ENCODE results near the gene RAET1E.
"Not testable (repeated sequence)": the region's sequence is repeated elsewhere in the genome, so short reads cannot be mapped to it uniquely, and the experiment has no call there.

Gene RAET1E

DNA sequence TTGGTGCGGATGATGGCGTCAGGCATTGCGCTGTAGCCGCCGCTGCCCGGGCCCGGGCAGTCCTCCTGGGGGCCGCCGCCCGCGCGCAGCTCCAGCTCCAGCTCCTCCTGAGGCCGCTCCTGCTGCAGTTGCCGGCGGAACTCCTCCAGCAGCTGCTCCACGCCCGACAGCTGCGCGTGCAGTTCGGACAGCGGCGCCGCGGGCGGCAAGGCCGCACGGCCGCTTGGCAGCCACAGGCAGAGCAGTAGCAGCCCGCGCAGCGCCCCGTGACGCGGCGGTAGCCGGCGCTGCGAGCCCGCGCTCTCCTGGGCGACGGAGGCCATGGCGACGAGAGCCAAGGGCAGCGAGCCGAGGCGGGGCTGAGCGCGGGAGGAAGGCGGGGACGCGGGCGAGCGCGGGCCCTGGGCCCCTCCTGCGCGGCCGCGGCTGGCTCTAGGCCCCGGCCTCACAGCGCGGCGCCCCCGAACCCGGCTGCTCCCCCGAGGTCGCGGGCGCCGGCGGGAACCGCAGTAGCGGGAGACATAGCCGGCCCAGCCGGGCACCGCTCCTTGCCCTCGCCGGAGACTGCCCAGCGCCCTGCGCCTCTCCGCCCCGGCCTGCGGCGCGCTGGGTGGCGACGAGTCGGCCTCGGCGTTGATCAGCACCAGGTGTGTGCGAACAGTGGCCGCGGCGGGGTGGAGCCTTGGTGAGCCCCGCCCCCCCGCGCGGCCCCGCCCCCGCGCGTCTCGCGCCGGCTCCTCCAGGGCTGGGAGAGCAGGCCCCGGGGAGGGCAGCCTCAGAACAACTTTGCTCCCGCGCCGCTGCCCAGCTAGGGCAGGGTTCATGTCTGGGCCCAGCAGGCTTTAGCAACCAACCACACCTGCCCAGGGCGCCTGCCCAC is 34.0 kb downstream of the RAET1E start, which contains the start of gene LRP11:
Gene LRP11 (minus strand): TSS at position 662 of the 880 bp plus-strand sequence. CDS start 339 bp downstream, at position 323.
- no peak for FAIRE-seq
- peak; percentile 90 for DNase-seq (ENCODE audit: insufficient read length, low spot score)

DNA sequence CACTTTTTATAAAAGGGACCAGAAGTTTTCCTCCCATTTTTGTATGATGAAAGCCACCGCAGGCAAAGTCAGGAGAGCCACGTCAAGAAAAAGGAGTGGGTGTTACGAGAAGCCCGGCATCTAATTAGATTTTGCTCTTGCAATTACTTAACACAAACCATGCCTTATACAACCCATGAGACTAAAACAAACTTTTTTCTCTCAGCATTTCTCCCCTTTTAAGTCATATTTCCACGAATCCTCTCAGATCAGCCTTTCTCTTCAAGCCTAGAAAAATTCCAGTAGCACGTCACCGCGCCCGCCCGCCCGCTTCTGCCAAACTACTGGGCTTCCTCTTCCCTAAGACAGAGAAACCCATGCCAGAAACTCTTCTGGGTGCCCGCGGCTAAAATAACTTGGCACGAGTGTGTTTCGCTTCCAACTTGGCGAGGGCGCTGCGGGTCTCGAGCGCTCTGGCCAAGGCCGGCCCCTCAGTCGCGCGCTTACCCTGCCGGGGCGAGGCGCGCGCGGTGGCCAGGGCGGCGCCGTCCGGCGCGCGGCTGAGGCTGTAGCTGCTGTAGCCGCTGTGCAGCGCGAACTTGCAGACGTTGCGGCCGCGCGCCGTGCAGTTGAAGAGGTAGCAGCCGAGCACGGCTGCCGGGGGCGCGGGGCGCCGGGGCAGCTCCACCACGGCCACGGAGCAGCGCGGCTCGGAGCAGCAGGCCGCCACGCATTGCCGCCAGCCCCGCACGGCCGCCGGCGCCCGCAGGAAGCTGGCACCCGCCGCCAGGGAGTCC is 34.8 kb downstream of the RAET1E start:
- DNase-seq (ENCODE audit: insufficient read length, low spot score): no peak
- no peak for FAIRE-seq

DNA sequence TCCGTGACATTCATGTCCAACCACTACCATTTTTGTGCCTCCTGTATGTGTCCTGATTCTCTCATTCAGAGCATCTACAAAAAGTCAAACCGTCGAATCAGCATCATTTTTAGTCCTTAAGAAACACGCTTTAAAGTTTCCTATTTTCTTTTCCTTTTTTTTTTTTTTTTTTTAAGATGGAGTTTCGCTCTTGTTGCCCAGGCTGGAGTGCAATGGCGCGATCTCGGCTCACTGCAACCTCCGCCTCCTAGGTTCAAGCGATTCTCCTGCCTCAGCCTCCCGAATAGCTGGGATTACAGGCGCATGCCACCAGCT is 35.5 kb downstream of the RAET1E start:
- not testable (repeated sequence) for DNase-seq (ENCODE audit: insufficient read length, low spot score); FAIRE-seq

DNA sequence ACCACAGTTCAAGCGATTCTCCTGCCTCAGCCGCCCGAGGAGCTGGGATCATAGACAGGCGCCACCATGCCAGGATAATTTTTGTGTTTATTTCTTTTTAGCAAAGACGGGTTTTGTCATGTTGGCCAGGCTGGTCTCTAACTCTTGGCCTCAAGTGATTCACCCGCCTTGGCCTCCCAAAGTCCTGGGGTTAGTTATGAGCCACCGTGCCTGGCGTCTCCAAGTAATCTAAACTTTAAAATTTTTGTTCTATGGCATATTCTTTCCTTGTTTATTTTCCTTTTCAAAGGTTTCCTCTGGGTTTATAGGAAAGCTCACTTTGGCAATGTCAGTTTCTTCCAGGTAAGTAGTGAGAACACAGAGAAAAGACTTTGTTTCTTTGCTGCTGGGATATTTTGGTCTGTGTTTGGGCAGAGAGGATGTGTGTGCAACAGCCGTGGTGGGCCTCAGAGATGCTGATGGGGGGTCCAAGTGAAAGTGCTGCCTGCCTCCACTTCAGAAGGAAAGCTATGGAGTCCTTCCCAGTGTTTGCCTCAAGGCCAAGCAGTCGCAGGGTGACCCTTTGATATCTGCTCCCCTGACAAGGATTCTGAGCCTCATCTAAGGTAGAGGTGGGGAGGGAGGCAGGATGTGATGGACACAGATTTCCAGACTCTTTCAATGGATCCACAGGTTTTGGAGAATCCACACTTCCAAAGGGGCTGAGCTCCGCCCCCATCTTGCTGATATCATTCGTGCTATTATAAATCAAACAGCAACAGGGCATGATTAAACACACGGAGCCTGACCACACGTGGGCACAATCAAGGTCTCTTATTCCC is 36.1 kb downstream of the RAET1E start:
- DNase-seq (ENCODE audit: insufficient read length, low spot score) (no peak), FAIRE-seq (no peak)

DNA sequence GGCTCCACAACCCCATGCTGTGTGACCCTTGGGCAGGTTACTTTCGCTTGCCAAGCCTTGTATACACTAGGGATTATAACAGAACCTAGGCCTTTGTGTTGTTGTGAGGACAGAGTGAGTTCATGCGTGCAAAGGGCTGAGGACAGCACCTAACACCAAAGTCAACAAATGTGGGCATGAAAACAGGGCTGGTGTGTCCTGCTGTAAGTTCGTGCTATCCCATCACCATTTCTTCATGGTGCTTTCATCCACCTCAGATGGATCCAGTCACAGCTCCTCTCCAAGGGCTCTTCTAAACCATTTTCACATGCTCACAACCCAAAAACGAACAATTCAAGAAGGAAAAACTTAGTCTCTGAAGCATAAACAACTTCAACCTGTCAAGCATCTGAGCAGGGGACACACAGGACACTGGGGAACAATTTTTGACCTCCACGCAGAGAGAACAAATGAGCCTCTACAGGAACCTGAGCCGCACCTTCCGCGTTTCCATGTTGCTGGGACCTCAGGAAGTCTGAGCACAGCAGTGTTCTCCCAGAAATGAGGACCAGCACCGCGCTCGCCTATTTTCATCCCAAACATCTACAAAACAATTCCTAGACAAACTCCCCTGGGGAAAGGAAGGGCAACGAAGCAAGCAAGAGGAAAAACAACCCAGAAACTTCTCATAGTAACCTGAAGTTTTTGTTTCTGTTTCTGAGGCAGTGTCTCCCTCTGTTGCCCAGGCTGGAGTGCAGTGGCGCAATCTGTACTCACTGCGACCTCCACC is 36.9 kb downstream of the RAET1E start:
- FAIRE-seq (no peak), DNase-seq (ENCODE audit: insufficient read length, low spot score) (no peak)

DNA sequence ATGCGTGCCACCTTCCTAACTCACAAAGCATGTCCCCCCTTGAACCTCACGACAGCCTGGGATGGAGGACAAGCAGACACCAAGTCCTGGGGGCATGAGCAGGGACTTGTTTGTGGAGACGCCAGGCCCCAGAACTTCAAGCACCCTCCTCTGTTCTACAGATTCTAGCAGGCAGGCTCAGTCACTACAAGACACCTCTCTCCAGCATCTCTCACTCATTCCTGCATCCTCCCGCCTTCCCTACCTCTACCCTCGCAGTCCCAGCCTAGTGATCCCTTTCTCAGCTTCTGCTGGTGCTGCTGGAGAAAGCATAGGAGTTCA is 37.4 kb downstream of the RAET1E start:
- no peak for DNase-seq (ENCODE audit: insufficient read length, low spot score)
- FAIRE-seq: no peak

DNA sequence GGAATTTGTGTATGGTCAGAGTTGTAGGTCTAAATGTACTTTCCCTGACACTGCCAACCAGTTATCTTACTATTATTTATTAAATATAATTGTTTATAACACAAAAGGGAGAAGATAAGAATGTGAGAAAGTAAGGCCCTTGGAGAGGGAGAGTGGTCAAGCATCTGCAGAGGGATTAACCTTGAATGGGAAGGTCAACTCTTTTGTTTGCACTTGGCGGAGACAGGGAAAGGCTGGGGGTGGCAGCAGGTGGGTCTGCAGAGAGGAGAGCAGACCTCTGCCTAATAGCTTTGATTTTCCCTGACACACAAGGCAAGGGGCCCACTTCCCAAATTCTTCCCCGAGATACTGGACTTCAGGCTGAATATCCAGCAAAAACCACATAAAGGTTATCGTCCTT is 38.0 kb downstream of the RAET1E start:
- DNase-seq (ENCODE audit: insufficient read length, low spot score) (no peak), FAIRE-seq (no peak)

- no peak for DNase-seq (ENCODE audit: insufficient read length, low spot score)
- FAIRE-seq: no peak
Measured at GRCh38 chr6:149859368-149859767, 38.5 kb downstream of the RAET1E start.

DNA sequence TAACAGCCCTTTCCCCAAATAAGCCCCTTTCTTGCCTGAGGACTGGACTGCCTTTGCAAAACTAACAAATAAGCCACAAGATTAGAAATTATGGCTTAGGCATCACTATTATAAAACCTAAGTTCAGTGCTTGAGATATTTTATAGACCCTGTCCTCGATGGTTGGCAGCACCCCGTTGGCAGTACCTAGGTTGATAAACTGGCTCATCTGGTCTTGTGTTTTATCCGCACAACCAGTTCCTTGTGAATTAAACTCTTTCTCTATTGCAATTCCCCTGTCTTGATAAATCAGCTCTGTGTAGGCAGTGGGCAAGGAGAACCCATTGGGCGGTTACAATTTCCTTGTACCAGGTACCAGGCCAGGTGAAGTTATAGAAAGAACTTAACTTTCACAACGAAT is 40.4 kb downstream of the RAET1E start:
- DNase-seq (ENCODE audit: insufficient read length, low spot score) (no peak), FAIRE-seq (no peak)

DNA sequence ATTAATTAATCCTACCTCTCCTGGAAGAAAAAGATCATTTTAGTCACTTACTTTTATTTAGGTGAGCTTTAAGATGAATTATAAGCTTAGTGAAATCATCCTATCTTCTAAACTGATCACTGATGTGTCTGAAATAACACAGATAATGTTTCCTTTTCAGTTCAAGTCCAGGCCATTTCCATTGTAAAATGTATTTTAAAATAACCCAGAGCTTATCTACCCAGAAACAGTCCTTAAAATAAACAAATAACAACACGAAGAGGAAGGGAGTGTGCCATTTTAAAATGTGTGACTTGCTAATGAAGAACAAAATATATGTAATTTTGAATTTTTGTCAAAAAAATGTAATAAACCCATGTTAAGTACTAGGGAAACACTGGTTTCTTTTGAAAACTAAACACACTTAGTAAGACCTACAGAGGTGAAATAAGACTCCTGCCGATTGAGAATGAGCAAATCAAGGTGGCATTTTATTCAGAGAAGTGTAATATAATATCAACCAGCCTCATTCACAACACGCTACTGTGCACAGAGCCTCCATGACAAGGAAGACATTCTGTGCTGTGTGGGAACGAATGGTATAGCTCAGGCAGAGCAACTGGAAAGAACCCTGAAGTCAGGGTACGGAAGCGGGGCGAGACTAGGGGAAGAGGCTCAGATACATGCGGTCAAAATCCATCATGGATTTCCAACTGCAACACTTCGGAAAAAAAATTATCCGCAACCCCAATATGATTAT is 41.5 kb downstream of the RAET1E start:
- FAIRE-seq: no peak

DNA sequence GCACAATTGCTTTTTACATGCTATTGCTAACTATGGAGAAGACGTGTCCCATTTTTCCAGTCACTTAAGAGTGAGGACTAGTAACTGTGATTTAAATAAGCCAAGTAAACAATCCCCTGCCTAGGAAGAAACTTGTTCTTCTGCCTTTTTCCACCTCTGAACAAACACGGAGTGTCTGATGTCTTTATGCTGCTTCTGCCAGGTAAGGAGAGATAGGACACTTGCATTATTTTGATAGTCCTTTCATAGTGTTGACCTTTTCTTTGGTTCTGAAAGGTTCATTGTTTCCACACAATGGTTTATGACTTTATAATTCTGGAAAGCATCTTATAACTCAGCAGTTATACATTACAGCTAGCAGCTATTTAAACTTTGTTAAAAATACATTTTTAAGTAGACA is 42.2 kb downstream of the RAET1E start:
- no peak for DNase-seq (ENCODE audit: insufficient read length, low spot score)

More for the DNA sequence above, 41.5 kb downstream of the RAET1E start:
- DNase-seq (ENCODE audit: insufficient read length, low spot score): no peak

GRCh38 chr6:149855040-149855654 is 42.8 kb downstream of the RAET1E start:
- FAIRE-seq: no peak

More for the DNA sequence above, 42.2 kb downstream of the RAET1E start:
- FAIRE-seq: no peak

DNA sequence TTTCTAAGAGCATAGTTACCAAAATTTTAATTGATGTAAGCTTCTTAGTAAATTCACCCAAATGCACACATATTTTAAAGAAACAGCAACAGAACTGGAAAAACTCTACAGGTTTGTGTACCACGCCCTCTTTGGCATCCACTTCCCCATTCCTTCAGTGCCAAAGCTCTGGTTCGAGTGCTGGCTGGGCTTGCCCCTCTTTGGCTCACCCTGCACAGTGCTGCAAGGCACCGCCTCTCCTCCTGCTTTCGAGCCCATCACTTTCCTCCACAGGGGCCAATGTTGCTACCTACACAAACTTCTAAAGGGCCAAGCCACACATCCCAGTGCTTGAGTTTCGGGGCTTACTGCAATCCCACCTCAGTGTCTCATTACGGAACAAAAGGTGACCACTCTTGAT is 43.4 kb downstream of the RAET1E start:
- no peak for FAIRE-seq
- no peak for DNase-seq (ENCODE audit: insufficient read length, low spot score)

More at GRCh38 chr6:149855040-149855654, 42.8 kb downstream of the RAET1E start:
- DNase-seq (ENCODE audit: insufficient read length, low spot score): no peak

- not testable (repeated sequence) for FAIRE-seq; DNase-seq (ENCODE audit: insufficient read length, low spot score)
Measured at GRCh38 chr6:149854017-149854416, 43.9 kb downstream of the RAET1E start.

DNA sequence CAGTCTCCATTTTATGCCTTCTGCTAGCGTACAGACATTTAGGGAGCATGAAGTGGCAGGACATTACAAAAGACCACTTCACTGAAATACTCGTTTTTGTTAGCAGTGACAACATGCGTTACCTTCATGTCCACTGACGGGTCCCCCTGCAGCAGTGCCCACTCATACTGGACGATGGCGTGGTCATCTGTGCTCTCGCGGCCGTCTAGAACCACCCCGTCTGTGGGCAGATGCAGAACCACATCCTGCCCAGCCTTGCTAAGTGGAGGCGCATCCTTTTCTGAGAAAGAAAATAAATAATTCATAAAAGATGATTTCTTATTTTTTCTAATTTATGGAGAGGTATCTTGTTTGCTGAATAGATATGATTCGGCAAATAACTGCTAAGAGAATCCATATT is 45.0 kb downstream of the RAET1E start:
- FAIRE-seq: no peak
- DNase-seq (ENCODE audit: insufficient read length, low spot score): no peak

- DNase-seq (ENCODE audit: insufficient read length, low spot score) (no peak), FAIRE-seq (no peak)
Measured at GRCh38 chr6:149852180-149852579, 45.7 kb downstream of the RAET1E start.

DNA sequence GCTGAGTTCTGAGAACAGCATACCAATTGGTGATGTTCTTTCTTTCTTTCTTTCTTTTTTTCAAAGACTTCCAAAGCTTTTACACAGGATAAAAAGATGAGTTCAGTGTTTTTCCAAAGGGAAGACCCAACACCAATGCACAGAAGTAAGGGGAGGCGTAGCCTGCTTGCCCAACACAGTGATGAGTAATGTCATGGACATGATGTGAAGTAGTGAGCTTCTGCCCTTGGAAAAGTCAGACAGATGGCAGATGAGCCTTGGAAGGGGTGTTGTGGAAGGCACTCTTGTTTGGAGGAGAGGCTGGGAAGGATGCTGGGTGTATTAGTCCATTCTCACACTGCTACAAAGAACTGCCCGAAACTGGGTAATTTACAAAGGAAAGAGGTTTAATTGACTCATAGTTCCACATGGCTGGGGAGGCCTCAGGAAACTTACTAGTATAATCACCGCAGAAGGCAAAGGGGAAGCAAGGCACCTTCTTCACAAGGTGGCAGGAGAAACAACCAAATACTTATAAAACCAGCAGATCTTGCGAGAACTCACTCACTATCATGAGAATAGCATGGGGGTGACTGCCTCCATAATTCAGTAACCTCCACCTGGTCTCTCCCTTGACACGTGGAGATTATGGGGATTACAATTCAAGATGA is 46.3 kb downstream of the RAET1E start:
- FAIRE-seq (no peak), DNase-seq (ENCODE audit: insufficient read length, low spot score) (no peak)

GRCh38 chr6:149848343-149848742 is 49.6 kb downstream of the RAET1E start:
- FAIRE-seq; DNase-seq (ENCODE audit: insufficient read length, low spot score): not testable (repeated sequence)
